HL-60 (cell line): ENCODE measurements around the gene EXOC1L.

Source experiments
- CTCF ChIP-seq: IDR thresholded peaks from one replicate; pipeline ENCODE4 v1.5.1; 2011; ENCODE audit warnings: low read length, control low read depth, inconsistent platforms; ENCODE audit not compliant: insufficient read depth
- TF ChIP-seq, protein P1 (sequence below): IDR thresholded peaks from 2 replicates; pipeline ENCODE4 v1.6.1; 2012; ENCODE audit warnings: low read depth; ENCODE audit not compliant: insufficient replicate concordance

DNA sequence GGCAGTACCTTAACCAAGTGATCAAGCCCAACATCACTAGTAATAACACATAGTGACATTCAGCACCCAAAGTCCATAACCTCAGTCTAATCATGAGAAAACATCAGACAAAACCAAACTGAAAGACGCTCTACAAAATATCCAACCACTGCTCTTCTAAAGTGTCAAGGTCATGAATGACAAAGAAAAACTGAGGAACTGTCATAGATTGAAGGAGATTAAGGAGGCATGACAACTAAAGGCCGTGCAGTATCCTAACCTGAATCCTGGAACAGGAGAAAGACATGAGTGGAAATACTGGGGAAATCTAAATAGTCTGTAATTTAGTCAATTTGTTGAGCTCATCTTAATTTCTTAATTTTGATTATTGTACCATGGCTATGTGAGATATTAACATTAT lies 38.2 kb upstream of the EXOC1L start:
- no peak for TF ChIP-seq CTCF
- TF ChIP-seq, protein P1, sequence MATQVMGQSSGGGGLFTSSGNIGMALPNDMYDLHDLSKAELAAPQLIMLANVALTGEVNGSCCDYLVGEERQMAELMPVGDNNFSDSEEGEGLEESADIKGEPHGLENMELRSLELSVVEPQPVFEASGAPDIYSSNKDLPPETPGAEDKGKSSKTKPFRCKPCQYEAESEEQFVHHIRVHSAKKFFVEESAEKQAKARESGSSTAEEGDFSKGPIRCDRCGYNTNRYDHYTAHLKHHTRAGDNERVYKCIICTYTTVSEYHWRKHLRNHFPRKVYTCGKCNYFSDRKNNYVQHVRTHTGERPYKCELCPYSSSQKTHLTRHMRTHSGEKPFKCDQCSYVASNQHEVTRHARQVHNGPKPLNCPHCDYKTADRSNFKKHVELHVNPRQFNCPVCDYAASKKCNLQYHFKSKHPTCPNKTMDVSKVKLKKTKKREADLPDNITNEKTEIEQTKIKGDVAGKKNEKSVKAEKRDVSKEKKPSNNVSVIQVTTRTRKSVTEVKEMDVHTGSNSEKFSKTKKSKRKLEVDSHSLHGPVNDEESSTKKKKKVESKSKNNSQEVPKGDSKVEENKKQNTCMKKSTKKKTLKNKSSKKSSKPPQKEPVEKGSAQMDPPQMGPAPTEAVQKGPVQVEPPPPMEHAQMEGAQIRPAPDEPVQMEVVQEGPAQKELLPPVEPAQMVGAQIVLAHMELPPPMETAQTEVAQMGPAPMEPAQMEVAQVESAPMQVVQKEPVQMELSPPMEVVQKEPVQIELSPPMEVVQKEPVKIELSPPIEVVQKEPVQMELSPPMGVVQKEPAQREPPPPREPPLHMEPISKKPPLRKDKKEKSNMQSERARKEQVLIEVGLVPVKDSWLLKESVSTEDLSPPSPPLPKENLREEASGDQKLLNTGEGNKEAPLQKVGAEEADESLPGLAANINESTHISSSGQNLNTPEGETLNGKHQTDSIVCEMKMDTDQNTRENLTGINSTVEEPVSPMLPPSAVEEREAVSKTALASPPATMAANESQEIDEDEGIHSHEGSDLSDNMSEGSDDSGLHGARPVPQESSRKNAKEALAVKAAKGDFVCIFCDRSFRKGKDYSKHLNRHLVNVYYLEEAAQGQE: no peak
